Testis (tissue), 2 donors: Measurements from ENCODE around the gene DAP3.

Experiments used
- POLR2A ChIP-seq: fragments of 450-650 bp; IDR thresholded peaks from one replicate; pipeline ENCODE4 v1.6.1; 2017; ENCODE audit warnings: antibody characterized with exemption, mild to moderate bottlenecking, moderate library complexity
- TF ChIP-seq, protein P1 (sequence below), 3 experiments: fragments of 450-650 bp in 2 of 3; fragments of 200-600 bp in 1 of 3; sonication (generic) in 1 of 3; IDR thresholded peaks; one replicate each; pipeline ENCODE4 v1.5.1; 2016 to 2019; ENCODE audit warnings: antibody characterized with exemption in 3 of 3, mild to moderate bottlenecking in 2 of 3, moderate library complexity in 1 of 3

GRCh38 chr1:155650231-155650757, 38.6 kb upstream of the DAP3 start:
- TF ChIP-seq POLR2A: no peak
- TF ChIP-seq, protein P1, sequence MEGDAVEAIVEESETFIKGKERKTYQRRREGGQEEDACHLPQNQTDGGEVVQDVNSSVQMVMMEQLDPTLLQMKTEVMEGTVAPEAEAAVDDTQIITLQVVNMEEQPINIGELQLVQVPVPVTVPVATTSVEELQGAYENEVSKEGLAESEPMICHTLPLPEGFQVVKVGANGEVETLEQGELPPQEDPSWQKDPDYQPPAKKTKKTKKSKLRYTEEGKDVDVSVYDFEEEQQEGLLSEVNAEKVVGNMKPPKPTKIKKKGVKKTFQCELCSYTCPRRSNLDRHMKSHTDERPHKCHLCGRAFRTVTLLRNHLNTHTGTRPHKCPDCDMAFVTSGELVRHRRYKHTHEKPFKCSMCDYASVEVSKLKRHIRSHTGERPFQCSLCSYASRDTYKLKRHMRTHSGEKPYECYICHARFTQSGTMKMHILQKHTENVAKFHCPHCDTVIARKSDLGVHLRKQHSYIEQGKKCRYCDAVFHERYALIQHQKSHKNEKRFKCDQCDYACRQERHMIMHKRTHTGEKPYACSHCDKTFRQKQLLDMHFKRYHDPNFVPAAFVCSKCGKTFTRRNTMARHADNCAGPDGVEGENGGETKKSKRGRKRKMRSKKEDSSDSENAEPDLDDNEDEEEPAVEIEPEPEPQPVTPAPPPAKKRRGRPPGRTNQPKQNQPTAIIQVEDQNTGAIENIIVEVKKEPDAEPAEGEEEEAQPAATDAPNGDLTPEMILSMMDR (IDR thresholded peaks at IDR 0.05): no peak
